Mucosa of descending colon (tissue), 3 donors: ENCODE results near the gene SNX32. TPM values are rescaled to one million over a fixed set of nuclear protein-coding genes. Genes with fewer than 3 reads are reported as not detected.

Experiments
- ATAC-seq: fragments of 200-7000 bp; cut with Tn5 transposase; one replicate; pipeline ENCODE4 v1.9.1; 2020; ENCODE audit warnings: mild to moderate bottlenecking, moderate library complexity
- DNase-seq, 3 donors: peaks; one replicate each; pipeline ENCODE4 v3.0.0-alpha.2; 2020
- H3K36me3 ChIP-seq: fragments of 200-600 bp; one replicate; pipeline ENCODE4 v1.8.0; 2021; ENCODE audit warnings: low read depth, mild to moderate bottlenecking
- H3K4me1 ChIP-seq: fragments of 200-600 bp; one replicate; pipeline ENCODE4 v1.8.0; 2021; ENCODE audit warnings: low read depth, mild to moderate bottlenecking
- H3K4me3 ChIP-seq: fragments of 200-600 bp; one replicate; pipeline ENCODE4 v1.8.0; 2021; ENCODE audit warnings: mild to moderate bottlenecking
- H3K9me3 ChIP-seq: fragments of 200-600 bp; one replicate; pipeline ENCODE4 v1.8.0; 2021; ENCODE audit warnings: mild to moderate bottlenecking
- intact Hi-C, 2 donors: fragments of 100-400 bp; cut with DNase I in 1 of 2; cut with micrococcal nuclease in 1 of 2; formaldehyde crosslinking; loops; one replicate each; pipeline versions ENCODE4 v1.11.0 to v1.11.1; 2022; cut with DNase I, micrococcal nuclease
- total RNA-seq, 3 donors: library from RNA; stranded (reverse); fragmentation: NEBNext Ultra II Directional in 2 of 3; extraction: Animal tissue kit (Norgen Biotek cat#: 25700) in 2 of 3; gene quantifications; one replicate each; pipeline versions ENCODE4 v1.2.1 to v1.2.4, GENCODE V29; 2021 to 2023
- TF ChIP-seq, protein P1 (sequence below): fragments of 200-600 bp; IDR thresholded peaks from one replicate; pipeline ENCODE4 v1.8.0; 2022; ENCODE audit warnings: antibody characterized with exemption, mild to moderate bottlenecking
- donor health status: DM: no; HTN: no; CAD: no; lungs with moderate emphysema.
- donor health status: DM: no; HTN: no; CAD: no.
- donor health status: DM: no; HTN: yes; CAD: no.

The SNX32 gene
- total RNA-seq, 3 donors from 2014 or later, result 1.1 to 9.4 (median 1.4) TPM

DNA sequence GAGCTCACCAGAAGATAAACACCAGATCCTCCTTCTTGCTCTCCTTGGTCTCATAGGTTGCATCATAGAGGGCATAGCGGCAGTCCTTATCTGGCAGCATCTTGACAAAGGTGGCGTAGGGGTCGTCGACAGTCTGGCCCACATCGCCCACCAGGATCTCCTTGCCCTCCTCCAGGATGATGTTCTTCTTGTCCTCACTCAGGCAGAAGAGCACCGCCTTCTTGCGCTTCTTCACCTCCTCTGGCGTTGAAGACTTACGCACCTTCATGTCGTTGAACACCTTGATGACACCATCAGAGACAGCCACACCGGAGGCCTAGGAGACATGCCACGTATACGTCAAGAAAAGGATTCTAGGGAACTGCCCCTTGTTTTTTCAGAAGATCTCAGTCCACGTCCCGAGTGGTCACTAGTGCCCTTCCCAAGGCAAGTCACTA lies 22.2 kb downstream of the SNX32 start:
- TF ChIP-seq, protein P1, sequence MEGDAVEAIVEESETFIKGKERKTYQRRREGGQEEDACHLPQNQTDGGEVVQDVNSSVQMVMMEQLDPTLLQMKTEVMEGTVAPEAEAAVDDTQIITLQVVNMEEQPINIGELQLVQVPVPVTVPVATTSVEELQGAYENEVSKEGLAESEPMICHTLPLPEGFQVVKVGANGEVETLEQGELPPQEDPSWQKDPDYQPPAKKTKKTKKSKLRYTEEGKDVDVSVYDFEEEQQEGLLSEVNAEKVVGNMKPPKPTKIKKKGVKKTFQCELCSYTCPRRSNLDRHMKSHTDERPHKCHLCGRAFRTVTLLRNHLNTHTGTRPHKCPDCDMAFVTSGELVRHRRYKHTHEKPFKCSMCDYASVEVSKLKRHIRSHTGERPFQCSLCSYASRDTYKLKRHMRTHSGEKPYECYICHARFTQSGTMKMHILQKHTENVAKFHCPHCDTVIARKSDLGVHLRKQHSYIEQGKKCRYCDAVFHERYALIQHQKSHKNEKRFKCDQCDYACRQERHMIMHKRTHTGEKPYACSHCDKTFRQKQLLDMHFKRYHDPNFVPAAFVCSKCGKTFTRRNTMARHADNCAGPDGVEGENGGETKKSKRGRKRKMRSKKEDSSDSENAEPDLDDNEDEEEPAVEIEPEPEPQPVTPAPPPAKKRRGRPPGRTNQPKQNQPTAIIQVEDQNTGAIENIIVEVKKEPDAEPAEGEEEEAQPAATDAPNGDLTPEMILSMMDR, result no peak
- Histone ChIP-seq H3K36me3 (peaks cover 4% of the 10 kb centered on the region), H3K4me3 (no peak overlapping the region), H3K9me3 (no peaks in the 10 kb centered on the region), H3K4me1 (peaks cover 43% of the 10 kb centered on the region)
- DNase-seq, result peak in 1 of 3 donors; percentile 35
- intact Hi-C loops, result no loop called here
- no peak for ATAC-seq

DNA sequence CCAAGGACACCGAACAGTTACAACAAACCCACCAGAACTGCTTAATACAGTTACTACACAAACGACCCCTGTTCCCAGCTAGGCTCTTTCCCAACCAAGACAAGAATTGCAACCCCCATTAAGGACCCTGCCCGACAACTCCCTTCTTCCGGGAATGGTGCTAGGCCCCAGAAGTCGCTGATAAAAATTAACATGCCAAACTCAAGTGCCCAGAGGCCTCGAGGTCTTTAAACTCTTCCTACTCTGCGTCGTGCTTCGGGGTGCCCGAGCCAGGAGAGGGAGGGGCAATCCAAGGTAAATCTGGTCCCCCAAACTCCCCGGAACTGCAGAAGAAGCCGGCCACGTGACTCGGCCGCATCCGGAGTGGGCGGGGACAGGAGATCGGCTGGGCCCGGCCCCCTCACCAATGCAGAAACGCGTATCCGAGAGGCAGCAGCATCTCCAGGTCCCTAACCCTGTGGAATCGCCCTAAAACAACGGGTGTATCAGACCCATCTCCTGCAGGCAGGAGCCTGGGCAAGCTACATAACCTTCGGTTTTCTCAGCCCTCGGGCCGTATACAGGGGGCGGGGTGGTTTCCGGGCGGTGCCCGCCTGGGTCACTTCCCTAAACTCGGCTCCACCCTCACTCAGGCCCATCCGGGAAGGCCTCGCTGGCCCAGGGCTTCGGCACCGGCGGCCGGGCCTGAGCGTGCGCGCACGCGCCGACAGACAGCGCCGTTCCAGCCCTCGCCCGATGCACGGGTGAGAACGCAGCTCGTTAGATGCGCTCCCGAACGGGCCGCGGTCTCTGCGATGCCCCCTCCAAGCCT lies 23.1 kb downstream of the SNX32 start:
- no peaks in the 10 kb centered on the region for H3K9me3 ChIP-seq
- peaks cover 51% of the 10 kb centered on the region for H3K4me1 ChIP-seq
- DNase-seq (peak; percentile 91 to 93 (median 91)), ATAC-seq (peak; percentile 33)
- H3K36me3 ChIP-seq, result peaks cover 4% of the 10 kb centered on the region
- TF ChIP-seq, protein P1, result no peak
- intact Hi-C loops, result no loop called here
- H3K4me3 ChIP-seq, result peak overlapping the region; percentile 99

DNA sequence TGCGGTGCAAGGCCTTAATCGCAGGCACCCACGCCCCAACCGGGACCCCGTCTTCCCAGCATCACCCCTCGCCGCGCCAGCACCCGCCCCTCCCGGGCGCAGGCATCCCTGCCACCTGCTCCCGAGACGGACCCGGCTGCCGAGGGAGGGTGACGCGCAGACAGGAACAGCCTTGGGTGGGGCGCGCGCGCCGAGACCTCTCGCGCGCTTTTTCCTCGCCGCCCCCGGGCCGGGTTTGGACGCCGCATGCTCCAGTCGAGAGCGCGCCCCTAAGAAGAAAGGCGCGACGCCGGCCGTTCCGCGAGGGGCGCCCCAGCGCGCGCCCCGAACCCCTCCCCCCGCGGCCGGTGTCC lies 23.7 kb downstream of the SNX32 start:
- no peak for ATAC-seq
- intact Hi-C loops, result no loop called here
- no peaks in the 10 kb centered on the region for H3K9me3 ChIP-seq
- TF ChIP-seq, protein P1, result no peak
- peak; percentile 70 to 86 (median 81) for DNase-seq
- peak overlapping the region; percentile 99 for H3K4me3 ChIP-seq
- peaks cover 46% of the 10 kb centered on the region for H3K4me1 ChIP-seq
- peaks cover 4% of the 10 kb centered on the region for H3K36me3 ChIP-seq

DNA sequence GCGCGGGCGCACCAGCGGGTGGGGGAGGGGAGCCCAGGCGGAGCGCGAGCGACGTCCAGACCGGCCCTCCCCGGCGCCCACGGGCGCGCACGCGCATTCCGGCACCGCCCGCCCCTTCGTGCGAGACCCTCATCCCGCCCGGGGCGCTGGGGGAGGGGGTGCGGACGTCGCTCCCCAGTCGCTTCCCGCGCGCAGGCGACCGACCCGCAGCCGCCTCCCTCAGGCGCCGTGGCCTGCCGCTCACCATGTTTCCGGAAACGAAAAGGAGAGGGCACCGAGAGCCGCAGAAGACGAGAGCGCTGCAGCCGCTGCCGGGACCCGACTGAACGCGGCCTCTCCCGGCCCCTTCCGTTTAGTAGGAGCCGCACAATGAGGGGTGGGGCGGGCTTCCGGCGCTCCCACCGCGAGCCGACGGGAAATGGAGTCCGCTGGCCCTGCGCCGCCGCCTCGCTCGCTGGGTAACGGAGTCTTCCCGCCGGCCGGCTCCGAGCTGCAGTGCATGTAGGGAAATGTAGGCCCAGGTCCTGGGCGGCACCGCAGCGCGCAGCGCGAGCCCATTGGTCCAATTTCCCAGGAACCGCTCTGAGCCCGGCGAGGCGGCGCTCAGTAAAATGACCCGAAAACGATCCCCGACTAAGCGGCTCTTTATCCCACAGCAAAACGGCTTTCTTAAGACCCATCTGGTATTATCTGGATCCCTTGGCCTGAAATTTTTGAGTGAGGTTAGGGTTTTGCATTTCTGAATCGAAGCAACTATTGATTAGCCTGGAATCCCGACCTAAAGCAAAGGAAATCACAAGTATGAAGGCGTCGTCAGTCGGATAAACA lies 24.3 kb downstream of the SNX32 start, which contains the start of gene CFL1:
Gene CFL1, minus strand, starts transcription at position 328 of the 828 bp plus-strand sequence. Its CDS starts 81 bp downstream, at position 247.
- H3K36me3 ChIP-seq, result peaks cover 4% of the 10 kb centered on the region
- ATAC-seq, result peak; percentile 60
- peaks cover 40% of the 10 kb centered on the region for H3K4me1 ChIP-seq
- intact Hi-C loops, result no loop called here
- H3K9me3 ChIP-seq, result no peaks in the 10 kb centered on the region
- H3K4me3 ChIP-seq, result peak within 1 kb of the TSS; percentile 99
- TF ChIP-seq, protein P1, result no peak
- peak; percentile 97 to 99 (median 98) for DNase-seq

DNA sequence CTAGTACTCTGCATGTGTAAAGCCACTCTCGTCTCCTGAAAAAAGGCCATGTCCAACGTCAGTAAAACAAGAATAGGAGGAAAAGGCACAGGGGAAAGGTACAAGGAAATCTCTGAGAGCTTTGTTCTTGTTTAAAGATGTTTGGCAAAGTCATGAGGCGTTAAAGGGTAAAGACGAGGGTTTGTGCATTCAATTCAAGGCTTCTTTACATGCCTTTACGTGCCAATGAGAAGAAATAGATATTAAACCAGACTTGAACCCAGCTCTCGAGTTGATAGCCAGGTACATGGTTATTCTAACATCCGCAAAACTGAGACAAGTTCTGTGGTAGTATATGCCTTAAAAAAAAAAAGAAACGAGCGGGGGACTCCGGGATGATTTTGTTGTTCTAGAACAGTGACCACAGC lies 24.9 kb downstream of the SNX32 start:
- H3K9me3 ChIP-seq, result no peaks in the 10 kb centered on the region
- H3K4me1 ChIP-seq, result peaks cover 34% of the 10 kb centered on the region
- H3K4me3 ChIP-seq, result peak overlapping the region; percentile 20
- H3K36me3 ChIP-seq, result peaks cover 8% of the 10 kb centered on the region
- ATAC-seq (no peak), DNase-seq (no peak)
- intact Hi-C loops, result no loop called here
- TF ChIP-seq, protein P1, result no peak
